Measurements from ENCODE around the gene MID1.

The MID1 gene

DNA sequence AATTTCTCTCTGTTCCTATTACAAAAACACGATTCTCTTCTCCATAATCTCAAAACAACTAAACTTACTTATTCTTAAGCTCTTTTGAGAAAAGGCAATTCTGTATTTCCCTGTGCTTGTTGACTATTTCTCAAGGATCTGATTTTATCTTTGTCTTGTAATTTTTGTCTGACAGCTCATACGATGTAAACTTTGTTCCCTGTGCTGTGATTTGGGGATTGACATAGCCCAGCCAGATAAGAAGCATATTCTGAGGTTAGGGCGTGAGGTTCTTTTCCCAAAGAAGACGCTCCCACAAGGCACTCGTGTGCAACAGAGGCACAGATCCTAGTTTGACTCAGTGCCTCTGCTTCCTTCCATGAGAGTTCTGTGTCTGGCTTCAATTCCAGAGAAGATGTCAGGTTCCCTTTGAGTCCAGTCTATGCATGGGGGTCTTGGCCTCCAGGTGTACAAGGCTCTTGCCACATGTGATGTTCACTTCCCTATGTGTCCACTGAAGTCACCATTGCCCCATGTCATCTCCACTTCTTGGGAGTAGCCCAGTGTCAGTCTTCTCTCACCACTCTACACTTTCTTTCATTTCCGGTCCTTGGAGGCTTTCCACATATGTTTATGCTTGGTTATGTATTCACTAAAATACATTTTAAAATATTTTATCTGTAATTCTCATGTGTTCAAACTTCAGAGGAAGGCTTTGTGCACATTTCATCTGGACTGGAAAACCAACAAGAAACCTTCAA is 94.8 kb downstream of the MID1 start:
- no peak for DNase-seq

DNA sequence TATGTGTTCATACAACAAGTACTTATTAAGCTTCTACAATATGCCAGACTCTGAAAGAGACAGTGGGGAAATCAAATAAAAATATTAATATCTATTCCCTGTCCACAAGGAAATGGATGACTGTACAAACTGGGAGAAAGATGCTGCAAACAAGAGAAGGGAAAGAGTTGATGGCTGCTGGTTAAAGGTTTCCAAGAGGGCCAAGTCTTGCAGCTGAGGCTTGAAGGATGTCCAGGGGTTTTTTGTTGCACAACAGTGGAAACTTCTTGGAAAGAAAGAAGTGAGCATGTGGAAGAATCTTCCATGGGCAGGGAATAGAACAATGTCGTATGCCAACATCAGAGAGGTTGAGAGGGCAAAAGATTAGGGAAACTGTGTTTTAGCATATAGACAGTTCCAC is 95.8 kb downstream of the MID1 start:
- no peak for DNase-seq

DNA sequence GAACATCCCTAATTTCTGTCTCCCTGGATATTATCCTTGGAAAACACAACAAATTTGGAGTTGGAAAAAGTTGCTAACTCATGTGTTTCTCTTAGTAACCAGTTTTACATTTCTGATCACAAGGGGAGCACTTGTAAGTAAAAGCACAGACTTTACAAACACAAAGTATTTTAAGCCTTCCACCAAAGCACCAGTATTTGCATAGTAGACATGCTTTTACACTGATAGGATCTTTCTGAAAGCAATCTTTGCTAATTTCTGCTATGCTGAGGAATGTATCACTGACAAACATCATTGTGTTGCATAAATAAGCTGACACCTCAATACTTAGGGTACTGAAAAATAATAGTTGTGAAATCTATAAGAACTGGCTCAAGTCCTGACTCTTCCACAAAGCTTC is 100.6 kb downstream of the MID1 start:
- no peak for DNase-seq

DNA sequence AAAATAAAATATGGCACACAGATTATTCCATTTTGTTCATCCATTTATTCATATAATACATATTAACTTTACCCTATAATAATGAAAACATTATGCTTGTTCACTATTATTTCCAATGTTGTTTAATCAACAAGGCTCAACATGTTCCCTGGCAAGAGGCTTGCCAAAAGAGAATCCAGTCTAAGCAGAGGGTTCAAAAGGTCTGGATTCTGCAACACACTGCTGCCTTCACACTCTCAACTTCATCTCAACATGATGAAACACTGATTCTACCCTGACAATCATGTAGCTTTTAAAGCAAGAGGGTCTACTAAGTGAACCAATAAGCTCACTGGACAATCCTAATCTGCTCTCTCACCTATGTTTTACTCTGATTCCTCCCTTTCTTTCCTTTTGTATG is 101.1 kb downstream of the MID1 start:
- no peak for DNase-seq

DNA sequence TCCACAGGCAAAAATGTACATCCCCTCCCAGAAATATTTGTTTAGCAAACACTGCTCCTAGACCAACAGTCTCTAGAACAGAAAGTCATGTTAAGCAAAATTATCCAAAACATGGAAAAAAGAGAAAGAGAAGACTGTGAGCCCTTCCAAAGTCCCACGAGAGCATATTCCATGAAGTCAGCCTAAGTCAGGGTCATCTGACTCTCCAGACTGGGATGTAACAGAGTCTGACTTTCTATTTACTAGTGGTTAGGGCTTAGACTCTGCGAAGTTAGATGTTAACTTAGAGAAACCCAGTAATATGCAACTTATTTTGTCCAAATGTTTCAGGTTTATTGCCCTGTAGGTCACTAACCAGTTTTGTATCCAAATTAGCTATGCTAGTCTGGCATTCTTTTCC is 102.3 kb downstream of the MID1 start:
- DNase-seq, result no peak

DNA sequence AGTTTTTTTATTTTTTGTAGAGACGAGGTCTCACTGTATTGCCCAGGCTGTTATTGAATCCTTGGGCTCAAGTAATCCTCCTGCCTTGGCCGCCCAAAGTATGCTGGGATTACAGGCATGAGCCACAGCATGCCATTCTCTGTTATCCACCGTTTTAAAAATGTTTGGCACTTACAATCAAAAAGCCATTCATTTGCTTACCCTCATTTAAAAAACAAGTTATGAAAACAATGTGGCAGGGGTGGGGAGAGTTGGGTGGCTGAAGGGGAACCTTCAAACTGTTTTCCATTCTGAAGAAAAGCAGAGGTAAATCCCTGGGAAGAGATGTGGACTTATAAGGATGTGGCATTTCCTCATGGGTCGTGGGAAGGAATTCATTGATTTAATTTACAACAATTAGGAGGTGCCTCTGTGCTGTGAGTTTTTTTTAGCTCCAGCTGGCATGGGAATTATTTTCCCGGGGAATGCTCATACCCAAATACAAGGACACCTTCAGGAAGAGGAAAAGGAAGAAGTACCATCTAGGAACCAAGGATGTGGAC is 103.5 kb downstream of the MID1 start:
- no peak for DNase-seq

DNA sequence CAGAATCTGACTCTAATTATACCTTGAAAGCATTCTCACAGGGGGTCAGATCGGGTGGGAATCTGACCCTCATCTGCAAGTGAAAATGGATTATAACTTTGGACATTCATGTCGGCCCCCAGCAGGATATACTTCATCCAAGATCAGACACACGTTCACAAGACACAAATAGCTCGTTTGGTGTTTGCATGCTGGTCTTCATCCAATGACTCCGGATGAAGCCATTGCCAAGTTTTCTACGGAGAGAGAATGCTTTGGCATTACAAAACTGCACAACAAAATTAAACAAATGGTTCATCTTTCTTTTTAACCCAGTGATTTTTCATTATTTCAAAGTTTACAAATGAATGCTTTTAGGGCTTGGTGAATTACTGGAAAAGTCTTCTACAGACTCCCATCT is 105.5 kb downstream of the MID1 start:
- no peak for DNase-seq

DNA sequence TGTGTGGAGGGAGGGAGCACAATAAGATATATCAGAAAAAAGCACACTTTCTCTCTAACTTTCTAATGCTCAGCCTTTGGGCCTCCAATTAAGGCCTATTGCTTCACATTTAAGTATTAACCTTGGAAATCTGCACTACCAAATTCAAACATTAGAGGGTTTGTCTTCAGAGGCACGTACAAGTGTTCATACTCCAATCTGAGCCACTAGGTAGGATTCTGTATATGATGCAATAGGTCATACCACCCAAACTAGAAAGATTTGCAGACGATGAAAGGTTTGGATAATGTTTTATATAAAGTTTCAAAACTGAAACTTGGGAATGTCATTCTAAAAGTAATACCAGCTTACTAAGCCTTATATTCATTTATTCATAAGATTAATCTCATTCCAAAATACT is 106.4 kb downstream of the MID1 start:
- DNase-seq, result no peak

DNA sequence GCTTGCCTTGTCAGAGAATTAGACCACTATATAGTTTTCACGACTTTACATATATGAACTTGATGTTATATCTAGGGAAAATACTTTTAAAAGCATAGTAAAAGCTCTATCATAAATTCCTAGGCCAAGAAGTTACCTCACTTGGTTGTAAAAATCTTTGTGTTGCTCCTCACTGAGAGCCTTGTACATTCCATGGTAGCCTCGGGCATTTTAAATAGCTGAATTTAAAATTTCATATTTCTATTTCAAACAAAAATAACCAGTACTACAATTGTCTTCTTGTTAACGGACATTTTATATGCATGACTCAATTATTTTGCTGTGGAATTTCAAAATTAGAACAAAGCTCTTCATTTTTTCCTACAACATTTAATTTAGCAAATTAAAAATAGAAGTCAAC is 107.6 kb downstream of the MID1 start:
- DNase-seq, result no peak

DNA sequence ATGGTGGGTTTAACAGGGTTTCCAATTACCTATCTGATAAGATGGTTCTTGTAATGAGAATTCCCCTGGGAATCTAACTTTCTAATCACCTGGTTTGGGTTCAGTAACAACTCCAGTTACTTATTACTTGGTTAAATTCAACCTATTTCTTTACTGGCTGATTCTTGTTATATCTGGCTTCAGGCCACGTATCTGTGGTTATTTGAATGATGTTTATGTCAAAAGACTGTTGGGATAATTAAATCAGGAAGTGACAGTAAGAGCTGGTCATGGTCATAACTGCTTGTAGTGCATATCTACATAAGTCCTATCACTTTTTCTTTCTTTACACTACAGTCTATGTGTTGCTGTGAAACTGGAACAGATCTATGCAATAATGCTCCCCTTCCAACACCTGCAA is 108.1 kb downstream of the MID1 start:
- DNase-seq, result no peak

DNA sequence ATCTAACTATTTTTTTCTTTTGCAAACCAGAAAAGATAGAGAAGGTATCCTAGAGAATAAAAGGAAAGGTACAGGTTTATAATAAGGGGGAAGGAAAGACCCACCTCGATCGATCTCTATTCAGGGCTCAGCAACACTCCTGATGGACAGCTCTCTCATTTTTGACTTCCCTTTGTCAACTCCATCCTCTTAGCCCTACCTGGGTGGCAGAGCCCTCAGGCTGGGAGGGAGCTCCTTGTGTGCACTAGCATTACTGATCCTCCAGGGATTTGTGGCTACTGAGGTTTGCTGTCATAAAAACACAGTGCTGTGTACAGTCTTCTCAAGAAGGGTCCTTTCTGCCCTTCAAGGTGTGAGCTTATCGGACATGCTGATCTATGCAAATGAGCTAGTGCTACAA is 111.0 kb downstream of the MID1 start:
- DNase-seq, result no peak

DNA sequence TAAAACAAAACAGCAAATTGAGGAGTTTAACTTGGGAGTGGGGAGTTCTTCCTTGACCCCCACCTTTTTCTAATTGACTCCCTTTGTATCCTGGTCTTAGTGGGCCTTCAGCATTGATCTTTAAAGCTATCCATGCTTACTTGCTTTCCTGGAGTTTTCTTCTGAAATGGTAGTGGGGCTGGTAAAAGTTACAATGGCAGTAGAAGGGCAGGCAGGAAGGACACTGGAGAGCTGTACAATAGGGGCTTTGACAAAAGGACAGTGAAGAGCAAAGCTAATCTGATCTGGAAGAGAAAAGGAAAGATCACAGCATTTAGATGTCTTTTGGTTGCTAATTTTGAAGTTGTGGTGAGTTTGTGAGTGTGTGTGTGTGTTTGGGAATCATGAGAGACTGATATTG is 111.5 kb downstream of the MID1 start:
- DNase-seq, result no peak

DNA sequence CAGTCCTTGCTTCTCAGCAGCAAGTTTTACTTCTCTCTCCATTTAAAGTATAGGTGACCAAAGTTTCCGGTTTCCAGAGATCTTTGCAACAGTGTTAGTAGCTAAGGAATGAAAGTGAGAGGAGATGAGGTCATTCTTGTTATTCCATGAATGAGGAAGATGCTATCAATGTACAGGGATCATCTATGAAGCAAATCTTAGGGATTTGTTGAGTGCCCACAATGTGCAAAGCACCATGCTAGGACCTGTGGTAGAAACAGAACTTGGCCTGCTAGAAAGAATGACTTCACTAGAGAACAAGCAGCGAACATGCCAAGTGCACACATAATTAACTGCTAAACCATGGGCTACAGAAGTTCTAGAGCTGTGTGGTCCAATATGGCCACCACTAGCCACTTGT is 112.5 kb downstream of the MID1 start:
- no peak for DNase-seq

DNA sequence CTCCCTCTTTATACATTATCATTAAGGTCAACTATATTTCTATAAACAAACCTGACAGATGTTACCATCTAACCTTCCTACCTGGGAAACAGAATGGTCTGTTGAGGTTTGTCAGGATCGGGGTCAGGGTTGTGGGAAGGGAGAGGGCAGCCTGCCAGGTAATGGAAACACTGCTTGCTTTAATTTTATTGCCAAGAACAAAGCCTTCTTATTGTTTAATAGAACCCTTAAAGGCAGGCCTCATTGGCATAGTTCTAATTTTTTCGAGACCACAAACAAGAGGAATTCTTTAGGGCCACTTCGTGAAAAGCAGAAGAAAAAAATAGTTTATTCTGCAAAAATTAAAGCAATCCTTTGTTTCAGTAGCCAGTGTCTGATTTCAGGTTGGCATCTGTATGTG is 113.2 kb downstream of the MID1 start:
- no peak for DNase-seq

DNA sequence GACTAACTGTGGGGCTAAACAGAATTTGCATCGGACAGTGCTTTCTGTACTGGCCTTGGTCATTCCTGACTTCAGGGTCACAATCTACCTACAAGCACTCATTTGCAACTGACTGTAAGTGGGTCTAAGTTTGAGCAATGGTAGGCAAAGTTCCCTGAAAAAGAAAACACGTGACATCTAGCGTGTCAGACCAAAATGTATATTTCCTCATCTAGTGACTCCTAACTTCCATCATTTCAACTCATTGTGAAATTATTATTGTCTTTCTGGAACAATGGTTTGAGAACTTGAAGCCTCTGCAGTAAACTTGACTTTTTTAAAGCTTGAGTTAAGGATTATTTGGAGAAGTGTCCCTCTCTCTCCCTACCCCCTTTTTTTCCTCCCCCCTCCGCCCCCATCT is 113.6 kb downstream of the MID1 start:
- no peak for DNase-seq

DNA sequence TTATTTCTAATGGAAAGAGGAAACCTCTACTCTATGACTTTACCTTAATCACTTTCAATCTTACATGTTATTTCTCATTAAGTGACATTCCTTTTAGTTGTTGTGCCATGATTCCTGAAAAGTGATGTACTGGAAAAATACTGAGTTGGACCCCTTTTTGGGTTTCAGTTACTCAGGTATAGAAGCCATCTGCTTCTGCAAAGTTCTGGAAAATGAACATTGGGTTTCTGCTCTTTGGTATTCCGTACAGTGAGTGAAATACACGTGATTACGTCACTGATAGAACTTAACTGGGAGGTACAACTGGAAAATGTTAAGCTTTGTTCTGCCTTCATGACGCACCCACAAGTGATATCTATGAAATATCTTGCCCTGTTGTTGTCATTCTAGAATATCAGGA is 114.7 kb downstream of the MID1 start:
- no peak for DNase-seq

DNA sequence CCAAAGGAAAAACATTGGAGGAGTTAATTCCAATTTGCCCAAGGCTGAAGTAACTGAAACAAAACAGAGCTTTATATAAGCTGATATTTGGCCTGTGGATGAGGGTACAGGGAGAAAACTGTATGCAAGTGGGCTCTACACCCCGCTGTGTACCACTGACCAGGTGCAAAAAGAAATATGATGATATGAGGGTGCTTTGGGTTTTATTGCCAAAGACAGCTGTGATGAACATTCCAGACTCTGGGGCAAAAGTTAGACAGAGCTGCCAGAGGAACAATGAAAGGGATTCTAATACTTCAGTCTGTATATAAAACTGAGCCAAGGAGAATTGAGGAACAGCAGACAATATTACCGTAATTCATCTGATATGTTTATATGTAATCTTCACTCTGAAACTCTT is 117.4 kb downstream of the MID1 start:
- DNase-seq, result no peak

DNA sequence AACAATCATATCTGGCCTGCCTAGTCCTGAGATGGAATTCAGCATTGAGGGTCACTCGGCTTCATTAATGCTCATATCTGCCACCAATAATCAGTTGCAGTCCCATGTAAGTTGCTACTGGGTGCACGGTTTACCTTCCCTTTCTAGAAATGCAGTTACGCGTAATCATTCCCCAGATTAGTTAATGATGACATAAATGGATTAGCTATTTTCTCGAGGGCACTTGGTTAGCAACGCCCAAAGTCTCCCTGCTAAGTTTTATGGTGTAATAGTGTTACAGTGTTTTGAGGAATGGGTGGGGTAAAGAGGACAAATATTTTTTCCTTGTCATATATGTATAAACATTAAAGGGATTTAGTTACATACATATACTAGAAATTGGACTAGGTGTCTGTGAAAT is 118.8 kb downstream of the MID1 start:
- DNase-seq, result no peak

DNA sequence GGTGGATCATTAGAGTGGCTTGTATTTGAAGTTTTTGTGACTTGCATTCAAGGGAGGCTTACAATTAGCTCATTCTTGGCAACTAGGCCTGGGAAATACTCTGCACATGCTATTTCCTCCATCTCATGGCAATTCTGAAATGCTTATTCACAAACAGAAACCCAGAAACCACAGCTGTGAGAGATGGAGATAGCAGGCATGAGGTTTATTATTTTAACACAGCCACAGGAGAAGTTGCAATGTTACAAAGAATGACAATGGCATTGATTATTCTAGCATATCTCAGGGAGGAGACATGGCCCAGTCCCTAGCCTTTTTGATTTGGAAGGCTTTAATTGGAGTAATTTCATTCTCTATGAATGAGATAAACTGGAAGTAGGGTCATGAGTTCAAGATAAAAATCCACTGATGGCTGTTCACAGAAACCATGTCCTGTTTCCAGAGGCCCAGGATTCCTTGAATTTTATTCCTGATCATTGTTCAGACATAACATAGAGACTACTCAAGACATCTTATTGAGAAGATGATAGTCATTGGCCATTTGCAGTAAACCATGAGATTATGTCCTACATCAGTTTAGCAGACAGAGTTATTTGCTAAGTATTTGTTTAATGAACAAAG is 123.9 kb downstream of the MID1 start:
- no peak for DNase-seq

DNA sequence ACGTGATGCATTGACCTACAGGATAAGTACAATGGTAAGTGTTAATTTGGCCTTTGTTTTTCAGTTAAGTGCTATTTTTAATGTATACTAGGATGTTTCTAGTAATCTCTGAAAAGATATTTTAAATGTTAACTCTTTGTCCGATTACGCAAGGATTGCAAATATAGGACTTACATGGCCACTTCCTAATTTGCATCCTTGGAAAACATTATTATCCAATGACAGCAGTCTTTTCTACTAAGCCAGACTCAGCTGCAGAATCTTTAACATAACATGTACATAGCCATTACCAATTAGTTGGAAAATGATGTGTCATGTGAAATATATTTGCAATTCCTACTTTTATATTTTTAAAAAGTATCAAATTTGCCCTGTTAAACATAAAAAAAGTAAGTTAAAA is 124.7 kb downstream of the MID1 start:
- DNase-seq, result no peak

DNA sequence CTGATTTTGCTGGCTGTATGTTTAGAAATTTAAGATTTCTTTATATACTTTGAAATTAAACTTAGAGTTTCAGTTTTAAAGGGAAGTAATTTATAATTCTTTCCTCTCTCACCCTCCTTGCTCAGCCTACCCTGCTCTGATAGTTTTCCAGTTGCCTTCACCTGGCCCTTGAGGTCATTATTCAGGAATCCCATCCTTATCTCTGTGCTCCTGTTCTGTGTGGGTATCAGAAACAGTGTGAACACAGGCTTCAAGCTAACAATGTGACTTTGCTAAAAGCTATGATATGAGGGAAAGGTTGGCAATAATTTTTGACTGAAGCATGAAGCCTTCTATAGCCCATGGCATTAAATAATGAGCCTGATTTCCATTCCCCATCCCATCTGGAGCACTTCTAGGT is 128.1 kb downstream of the MID1 start:
- DNase-seq, result no peak

DNA sequence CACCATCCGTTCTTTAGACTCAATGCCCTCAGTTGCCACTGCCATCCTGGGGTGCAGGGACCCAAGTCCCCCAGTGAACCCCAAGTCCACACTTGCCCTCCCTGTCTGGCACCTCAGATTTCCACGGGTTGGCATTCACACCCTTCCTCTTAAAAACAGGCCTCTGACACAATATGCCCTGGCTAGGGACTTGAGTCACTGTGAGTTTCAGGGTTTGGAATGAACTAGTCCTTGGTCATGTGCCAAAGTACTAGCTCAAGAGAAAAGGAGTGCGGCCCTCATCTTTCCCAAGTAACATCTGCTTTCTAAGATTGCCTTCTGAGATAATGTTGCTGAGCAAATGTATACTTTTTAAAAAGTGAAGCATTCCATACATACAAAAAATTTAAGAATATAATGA is 134.0 kb downstream of the MID1 start:
- no peak for DNase-seq

DNA sequence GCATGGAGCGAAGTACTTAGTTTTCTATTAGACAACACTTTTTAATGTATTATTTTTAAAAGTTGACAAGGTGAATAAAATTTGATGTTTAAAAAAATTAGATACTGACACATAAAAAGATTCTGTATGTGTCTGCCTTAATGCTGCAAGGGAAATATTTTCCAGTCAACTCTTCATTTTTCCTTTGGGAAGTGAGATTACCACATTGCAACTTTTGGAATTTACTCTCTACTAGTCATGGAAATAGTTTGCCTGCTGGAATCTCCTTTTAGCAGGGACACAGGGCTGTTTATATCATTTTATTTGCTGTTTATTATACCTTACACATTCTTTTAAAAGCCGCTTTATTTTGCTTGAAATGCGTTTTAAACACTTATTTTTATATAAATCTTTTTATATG is 135.1 kb downstream of the MID1 start:
- no peak for DNase-seq

DNA sequence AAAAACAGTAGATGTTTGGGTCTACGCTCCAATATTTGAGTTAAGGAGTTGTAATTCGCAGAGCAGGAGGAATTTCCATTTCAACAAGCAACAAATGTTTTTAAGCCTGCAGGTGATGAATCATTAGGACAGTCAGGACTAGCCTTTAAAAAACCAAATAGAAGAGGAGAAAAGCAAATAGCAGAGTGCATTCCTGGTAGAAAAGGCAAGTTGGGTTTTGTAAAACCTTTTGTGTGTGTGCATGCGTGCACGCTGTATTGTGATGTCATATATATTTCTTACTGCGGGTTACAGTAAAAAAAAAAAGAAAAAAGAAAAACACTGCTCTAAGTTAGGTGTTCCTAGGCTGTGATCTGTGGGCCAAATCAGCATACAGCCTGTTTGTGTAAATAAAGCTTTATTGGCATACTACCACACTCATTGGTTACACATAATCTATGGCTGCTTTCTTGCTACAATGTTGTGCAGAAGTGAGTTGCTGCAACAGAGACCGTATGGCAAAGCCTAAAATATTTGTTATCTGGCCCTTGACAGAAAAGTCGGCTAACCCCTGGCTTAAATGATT is 135.6 kb downstream of the MID1 start:
- DNase-seq, result no peak

Measured in KG1 (cell line).